Esophagus squamous epithelium (tissue), 4 donors: ENCODE measurements around the gene CDR2L.

Source experiments
- POLR2A ChIP-seq, 4 donors: fragments of 450-650 bp; IDR thresholded peaks; one replicate each; pipeline ENCODE4 v1.6.1; 2017; ENCODE audit warnings: antibody characterized with exemption in 4 of 4, mild to moderate bottlenecking in 4 of 4, moderate library complexity in 3 of 4
- TF ChIP-seq, protein P1 (sequence below), 6 experiments: fragments of 450-650 bp in 4 of 6; fragments of 200-600 bp in 2 of 6; sonication (generic) in 2 of 6; IDR thresholded peaks; one replicate each; pipeline ENCODE4 v1.5.1; 2016 to 2019; ENCODE audit warnings: antibody characterized with exemption in 6 of 6, mild to moderate bottlenecking in 4 of 6, moderate library complexity in 4 of 6

GRCh38 chr17:75019710-75020109, 32.3 kb downstream of the CDR2L start:
- TF ChIP-seq, protein P1, sequence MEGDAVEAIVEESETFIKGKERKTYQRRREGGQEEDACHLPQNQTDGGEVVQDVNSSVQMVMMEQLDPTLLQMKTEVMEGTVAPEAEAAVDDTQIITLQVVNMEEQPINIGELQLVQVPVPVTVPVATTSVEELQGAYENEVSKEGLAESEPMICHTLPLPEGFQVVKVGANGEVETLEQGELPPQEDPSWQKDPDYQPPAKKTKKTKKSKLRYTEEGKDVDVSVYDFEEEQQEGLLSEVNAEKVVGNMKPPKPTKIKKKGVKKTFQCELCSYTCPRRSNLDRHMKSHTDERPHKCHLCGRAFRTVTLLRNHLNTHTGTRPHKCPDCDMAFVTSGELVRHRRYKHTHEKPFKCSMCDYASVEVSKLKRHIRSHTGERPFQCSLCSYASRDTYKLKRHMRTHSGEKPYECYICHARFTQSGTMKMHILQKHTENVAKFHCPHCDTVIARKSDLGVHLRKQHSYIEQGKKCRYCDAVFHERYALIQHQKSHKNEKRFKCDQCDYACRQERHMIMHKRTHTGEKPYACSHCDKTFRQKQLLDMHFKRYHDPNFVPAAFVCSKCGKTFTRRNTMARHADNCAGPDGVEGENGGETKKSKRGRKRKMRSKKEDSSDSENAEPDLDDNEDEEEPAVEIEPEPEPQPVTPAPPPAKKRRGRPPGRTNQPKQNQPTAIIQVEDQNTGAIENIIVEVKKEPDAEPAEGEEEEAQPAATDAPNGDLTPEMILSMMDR (IDR thresholded peaks at IDR 0.05) = no peak
- no peak for TF ChIP-seq POLR2A (IDR thresholded peaks at IDR 0.05)
